Measurements from ENCODE around the gene PASK.

- TF ChIP-seq CTCF (conservative IDR thresholded peaks at IDR 0.05; ENCODE audit: low read depth, low read length) (no peak), CEBPB (IDR thresholded peaks at IDR 0.05; ENCODE audit: low read depth, low read length) (no peak), POLR2A (IDR thresholded peaks at IDR 0.05; ENCODE audit: low read depth, low read length) (no peak)
These were observed 75.9 kb downstream of the PASK start for GRCh38 chr2:241073166-241074064.

All from IMR-90 (cell line).